Measurements from ENCODE around the gene RTL3. TPM values are rescaled to one million over a fixed set of nuclear protein-coding genes. Genes with fewer than 3 reads are reported as not detected.

The RTL3 gene
- total RNA-seq, 4 donors from 2014 or later: 3.2 to 10.0 (median 6.8) TPM

DNA sequence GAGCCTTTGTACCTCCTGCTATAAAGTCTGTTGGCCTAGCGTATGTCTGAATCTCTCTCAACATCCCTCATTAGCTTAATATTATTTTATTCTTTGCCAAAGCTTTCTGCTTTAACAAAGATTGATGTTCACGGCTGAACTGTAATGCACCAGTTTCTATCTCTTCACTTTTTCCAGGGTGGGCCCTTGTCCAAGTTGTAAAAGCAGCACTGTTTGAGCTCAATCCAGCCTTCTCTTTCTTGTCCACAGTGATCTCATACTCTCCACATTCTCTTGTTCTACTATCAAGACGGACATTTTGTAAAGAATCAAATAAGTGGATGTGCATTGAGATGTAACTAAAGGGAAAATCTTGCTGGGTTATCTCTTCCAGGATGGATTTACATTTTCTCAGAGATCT is 34.4 kb upstream of the RTL3 start:
- WGBS, 2 donors (ENCODE audit: low coverage in 1 of 2): 18 to 46% methylated on average over 3 of the region's 3 CpGs
- TF ChIP-seq, protein P1, sequence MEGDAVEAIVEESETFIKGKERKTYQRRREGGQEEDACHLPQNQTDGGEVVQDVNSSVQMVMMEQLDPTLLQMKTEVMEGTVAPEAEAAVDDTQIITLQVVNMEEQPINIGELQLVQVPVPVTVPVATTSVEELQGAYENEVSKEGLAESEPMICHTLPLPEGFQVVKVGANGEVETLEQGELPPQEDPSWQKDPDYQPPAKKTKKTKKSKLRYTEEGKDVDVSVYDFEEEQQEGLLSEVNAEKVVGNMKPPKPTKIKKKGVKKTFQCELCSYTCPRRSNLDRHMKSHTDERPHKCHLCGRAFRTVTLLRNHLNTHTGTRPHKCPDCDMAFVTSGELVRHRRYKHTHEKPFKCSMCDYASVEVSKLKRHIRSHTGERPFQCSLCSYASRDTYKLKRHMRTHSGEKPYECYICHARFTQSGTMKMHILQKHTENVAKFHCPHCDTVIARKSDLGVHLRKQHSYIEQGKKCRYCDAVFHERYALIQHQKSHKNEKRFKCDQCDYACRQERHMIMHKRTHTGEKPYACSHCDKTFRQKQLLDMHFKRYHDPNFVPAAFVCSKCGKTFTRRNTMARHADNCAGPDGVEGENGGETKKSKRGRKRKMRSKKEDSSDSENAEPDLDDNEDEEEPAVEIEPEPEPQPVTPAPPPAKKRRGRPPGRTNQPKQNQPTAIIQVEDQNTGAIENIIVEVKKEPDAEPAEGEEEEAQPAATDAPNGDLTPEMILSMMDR (IDR thresholded peaks at IDR 0.05): no peak
- TF ChIP-seq POLR2AphosphoS5 (IDR thresholded peaks at IDR 0.05): no peak
- TF ChIP-seq EP300 (IDR thresholded peaks at IDR 0.05): no peak
- TF ChIP-seq POLR2A (IDR thresholded peaks at IDR 0.05): no peak
- no peak overlapping the region for H3K4me3 ChIP-seq
- no peak overlapping the region for H3K27ac ChIP-seq
- no peaks in the 10 kb centered on the region for H3K27me3 ChIP-seq
- H3K36me3 ChIP-seq: no peaks in the 10 kb centered on the region
- ATAC-seq: no peak
- H3K4me1 ChIP-seq: no peaks in the 10 kb centered on the region
- H3K9me3 ChIP-seq: no peaks in the 10 kb centered on the region

DNA sequence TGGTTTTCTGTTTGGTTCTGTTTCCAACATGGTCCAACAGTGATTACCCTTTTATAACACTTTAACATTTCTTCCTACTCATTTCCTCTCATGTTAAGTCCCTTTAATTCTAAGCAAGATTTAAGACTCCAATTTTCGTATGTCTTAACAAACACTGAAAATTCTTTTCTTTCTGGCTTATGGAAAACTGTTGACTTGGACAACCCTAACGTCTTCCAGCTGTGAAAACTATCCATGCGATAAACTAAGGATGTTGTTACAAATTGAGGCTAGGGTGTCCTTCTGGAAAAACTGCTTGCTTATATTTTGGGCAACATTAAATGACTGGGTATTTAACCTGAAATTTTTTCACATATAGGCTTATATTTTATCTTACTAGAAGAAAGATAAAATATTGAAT is 33.9 kb upstream of the RTL3 start:
- Histone ChIP-seq H3K4me3 (no peak overlapping the region), H3K4me1 (no peaks in the 10 kb centered on the region), H3K36me3 (no peaks in the 10 kb centered on the region), H3K27ac (no peak overlapping the region), H3K27me3 (no peaks in the 10 kb centered on the region), H3K9me3 (no peaks in the 10 kb centered on the region)
- no peak for ATAC-seq
- TF ChIP-seq, protein P1 (IDR thresholded peaks at IDR 0.05): no peak
- TF ChIP-seq POLR2A (IDR thresholded peaks at IDR 0.05) (no peak), POLR2AphosphoS5 (IDR thresholded peaks at IDR 0.05) (no peak), EP300 (IDR thresholded peaks at IDR 0.05) (no peak)
- WGBS, 2 donors (ENCODE audit: low coverage in 1 of 2): 38 to 51% methylated on average over 2 to 3 of the region's 3 CpGs

DNA sequence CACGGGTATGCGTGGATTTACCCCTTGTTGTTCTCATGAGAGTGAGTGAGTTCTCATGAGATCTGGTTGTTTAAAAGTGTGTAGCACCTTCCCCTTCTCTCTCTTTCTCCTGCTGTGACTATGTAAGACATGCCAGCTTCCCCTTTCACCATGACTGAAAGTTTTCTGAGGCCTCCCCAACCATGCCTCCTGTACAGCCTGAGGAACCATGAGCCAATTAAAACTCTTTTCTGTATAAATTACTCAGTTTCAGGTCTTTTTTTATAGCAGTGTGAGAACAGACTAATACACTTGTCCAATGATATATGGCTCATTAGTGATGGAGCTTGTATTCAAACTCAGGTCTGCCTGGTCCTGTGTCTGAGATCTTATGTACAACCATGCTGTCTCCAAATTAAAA is 28.5 kb upstream of the RTL3 start:
- WGBS, 2 donors (ENCODE audit: low coverage in 1 of 2): 71 to 100% methylated on average over 1 to 2 of the region's 2 CpGs
- TF ChIP-seq POLR2A (IDR thresholded peaks at IDR 0.05): no peak
- TF ChIP-seq, protein P1 (IDR thresholded peaks at IDR 0.05): no peak
- no peak for TF ChIP-seq EP300 (IDR thresholded peaks at IDR 0.05)
- no peak for TF ChIP-seq POLR2AphosphoS5 (IDR thresholded peaks at IDR 0.05)
- H3K27me3 ChIP-seq: no peaks in the 10 kb centered on the region
- no peaks in the 10 kb centered on the region for H3K9me3 ChIP-seq
- H3K4me3 ChIP-seq: no peak overlapping the region
- no peaks in the 10 kb centered on the region for H3K36me3 ChIP-seq
- ATAC-seq: no peak
- no peak overlapping the region for H3K27ac ChIP-seq
- no peaks in the 10 kb centered on the region for H3K4me1 ChIP-seq

DNA sequence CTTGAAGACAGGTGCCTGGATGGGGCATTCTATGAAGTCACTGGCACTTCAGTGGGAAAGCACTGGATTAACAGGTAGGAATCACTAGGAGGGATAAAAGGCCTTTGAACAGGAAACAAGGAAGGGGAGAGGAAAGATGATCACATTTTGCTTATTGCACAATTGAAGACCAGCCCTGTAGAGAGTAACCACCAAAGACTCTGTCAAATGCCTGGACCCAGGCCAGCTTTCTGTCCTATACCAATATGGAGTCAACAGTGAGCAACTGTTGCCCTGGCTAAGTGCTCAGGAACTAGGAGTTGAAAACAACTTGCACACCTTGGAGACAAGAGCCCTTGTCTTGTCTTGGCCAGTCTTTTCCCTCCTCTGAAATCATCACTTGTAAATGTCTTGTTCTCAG is 14.1 kb upstream of the RTL3 start:
- TF ChIP-seq POLR2A (IDR thresholded peaks at IDR 0.05) (no peak), EP300 (IDR thresholded peaks at IDR 0.05) (no peak), POLR2AphosphoS5 (IDR thresholded peaks at IDR 0.05) (no peak)
- TF ChIP-seq, protein P1 (IDR thresholded peaks at IDR 0.05): no peak
- no peak for ATAC-seq

DNA sequence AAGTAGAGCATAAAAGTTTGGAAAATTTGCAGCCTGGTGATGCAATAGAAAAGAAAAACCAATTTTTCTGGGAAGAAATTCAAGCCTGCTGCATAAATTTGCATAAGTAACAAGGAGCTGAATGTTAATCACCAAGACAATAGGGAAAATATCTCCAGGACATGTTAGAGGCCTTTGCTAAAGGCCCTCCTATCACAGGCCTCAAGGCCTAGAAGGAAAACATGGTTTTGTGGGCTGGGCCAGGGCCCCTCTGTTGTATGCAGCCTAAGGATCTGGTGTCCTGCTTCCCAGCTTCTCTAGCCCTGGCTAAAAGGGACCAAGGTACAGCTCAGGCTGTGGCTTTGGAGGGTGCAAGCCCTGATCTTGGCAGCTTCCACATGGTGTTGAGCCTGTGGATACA is 6.2 kb upstream of the RTL3 start:
- H3K4me1 ChIP-seq: peaks cover 0 to 7% (median 0%) of the 10 kb centered on the region in 3 donors
- no peak overlapping the region for H3K4me3 ChIP-seq
- H3K9me3 ChIP-seq: no peaks in the 10 kb centered on the region
- no peak for ATAC-seq
- TF ChIP-seq POLR2A (IDR thresholded peaks at IDR 0.05) (no peak), EP300 (IDR thresholded peaks at IDR 0.05) (no peak), POLR2AphosphoS5 (IDR thresholded peaks at IDR 0.05) (no peak)
- TF ChIP-seq, protein P1 (IDR thresholded peaks at IDR 0.05): no peak
- H3K36me3 ChIP-seq: no peaks in the 10 kb centered on the region
- H3K27me3 ChIP-seq: no peaks in the 10 kb centered on the region
- H3K27ac ChIP-seq: no peak overlapping the region

More for the DNA sequence above, 14.1 kb upstream of the RTL3 start:
- Histone ChIP-seq H3K4me1 (no peaks in the 10 kb centered on the region), H3K4me3 (no peak overlapping the region), H3K36me3 (no peaks in the 10 kb centered on the region), H3K27me3 (no peaks in the 10 kb centered on the region), H3K27ac (no peak overlapping the region), H3K9me3 (no peaks in the 10 kb centered on the region)

All from gastroesophageal sphincter (tissue), 4 donors.